ENCODE measurements around the gene FADS2.

FADS2 gene

DNA sequence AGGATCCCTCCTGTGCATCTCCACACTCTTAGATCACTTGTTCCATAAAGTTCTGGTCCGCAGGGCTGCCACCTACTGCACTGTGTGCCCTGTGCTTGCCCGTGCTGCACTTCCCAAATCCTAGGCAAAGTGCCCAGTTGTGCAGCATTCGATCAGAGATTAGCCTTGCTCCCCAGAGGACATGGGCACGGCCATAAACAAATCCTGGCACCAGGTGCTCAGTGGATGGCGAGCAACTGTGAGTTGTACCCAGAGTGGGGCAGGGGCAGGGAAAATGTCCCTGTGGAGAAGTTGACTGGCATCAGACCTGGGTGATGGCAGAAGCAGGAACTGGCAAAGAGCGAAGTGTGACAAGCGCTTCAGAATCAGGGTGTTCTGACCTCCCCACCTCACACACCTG, 4.7 kb downstream of the FADS2 start:
- DNase-seq, result no peak
- Histone ChIP-seq H3K9me3 (ENCODE audit: severe bottlenecking) (no peaks in the 10 kb centered on the region), H3K27ac (no peak overlapping the region), H3K4me3 (ENCODE audit: low read depth, low read length) (no peak overlapping the region), H3K36me3 (peaks cover 56% of the 10 kb centered on the region), H3K27me3 (ENCODE audit: insufficient read depth, low read depth, severe bottlenecking) (no peaks in the 10 kb centered on the region)
- TF ChIP-seq, protein P1, sequence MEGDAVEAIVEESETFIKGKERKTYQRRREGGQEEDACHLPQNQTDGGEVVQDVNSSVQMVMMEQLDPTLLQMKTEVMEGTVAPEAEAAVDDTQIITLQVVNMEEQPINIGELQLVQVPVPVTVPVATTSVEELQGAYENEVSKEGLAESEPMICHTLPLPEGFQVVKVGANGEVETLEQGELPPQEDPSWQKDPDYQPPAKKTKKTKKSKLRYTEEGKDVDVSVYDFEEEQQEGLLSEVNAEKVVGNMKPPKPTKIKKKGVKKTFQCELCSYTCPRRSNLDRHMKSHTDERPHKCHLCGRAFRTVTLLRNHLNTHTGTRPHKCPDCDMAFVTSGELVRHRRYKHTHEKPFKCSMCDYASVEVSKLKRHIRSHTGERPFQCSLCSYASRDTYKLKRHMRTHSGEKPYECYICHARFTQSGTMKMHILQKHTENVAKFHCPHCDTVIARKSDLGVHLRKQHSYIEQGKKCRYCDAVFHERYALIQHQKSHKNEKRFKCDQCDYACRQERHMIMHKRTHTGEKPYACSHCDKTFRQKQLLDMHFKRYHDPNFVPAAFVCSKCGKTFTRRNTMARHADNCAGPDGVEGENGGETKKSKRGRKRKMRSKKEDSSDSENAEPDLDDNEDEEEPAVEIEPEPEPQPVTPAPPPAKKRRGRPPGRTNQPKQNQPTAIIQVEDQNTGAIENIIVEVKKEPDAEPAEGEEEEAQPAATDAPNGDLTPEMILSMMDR (IDR thresholded peaks at IDR 0.05; ENCODE audit: low read depth, low read length), result no peak

DNA sequence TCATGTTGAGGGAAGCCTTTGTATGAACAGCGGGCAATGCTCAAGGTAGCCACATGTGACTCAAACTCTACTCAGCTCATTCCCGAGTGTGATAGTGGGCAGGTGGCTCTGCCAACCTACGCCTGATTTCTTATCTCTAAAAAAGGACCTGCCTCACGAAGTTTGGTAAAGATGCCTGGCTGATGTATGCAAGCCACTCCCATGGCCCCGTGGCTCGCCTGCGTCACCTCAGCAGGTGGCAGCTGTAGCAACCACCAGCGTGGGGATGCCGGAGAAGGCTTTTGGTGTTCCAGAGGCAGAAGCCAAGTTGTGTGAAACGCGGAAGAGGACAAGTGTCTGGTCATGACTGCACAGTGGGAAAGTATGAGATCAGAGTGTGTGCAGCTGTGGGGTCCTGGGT, 5.4 kb downstream of the FADS2 start:
- no peak overlapping the region for H3K27ac ChIP-seq
- DNase-seq, result no peak
- TF ChIP-seq, protein P1 (IDR thresholded peaks at IDR 0.05; ENCODE audit: low read depth, low read length), result no peak
- H3K9me3 ChIP-seq (ENCODE audit: severe bottlenecking), result no peaks in the 10 kb centered on the region
- H3K36me3 ChIP-seq, result peaks cover 58% of the 10 kb centered on the region
- no peak overlapping the region for H3K4me3 ChIP-seq (ENCODE audit: low read depth, low read length)
- H3K27me3 ChIP-seq (ENCODE audit: insufficient read depth, low read depth, severe bottlenecking), result no peaks in the 10 kb centered on the region

DNA sequence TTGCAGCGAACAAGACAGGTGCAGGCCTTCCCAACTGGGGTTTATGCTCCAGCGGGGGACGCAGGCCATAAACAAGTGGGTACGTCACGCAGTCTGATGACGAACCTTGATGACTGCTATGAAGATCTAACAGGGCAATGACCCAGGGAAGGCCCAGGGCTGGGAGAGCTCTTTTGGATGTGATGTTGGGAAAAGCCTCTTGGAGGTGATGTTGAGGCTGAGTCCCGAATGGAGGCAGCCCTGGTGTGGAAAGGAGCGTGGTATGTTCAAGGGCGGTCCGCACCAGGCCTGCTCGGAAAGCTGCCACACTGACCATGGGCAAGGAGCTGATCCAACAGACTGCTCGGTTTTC, 5.8 kb downstream of the FADS2 start:
- H3K36me3 ChIP-seq, result peaks cover 58% of the 10 kb centered on the region
- TF ChIP-seq, protein P1 (IDR thresholded peaks at IDR 0.05; ENCODE audit: low read depth, low read length), result 0 out of 2 replicates have a peak, but pooled peaks have one; percentile 2
- no peaks in the 10 kb centered on the region for H3K9me3 ChIP-seq (ENCODE audit: severe bottlenecking)
- no peaks in the 10 kb centered on the region for H3K27me3 ChIP-seq (ENCODE audit: insufficient read depth, low read depth, severe bottlenecking)
- H3K4me3 ChIP-seq (ENCODE audit: low read depth, low read length), result no peak overlapping the region
- no peak overlapping the region for H3K27ac ChIP-seq
- no peak for DNase-seq

DNA sequence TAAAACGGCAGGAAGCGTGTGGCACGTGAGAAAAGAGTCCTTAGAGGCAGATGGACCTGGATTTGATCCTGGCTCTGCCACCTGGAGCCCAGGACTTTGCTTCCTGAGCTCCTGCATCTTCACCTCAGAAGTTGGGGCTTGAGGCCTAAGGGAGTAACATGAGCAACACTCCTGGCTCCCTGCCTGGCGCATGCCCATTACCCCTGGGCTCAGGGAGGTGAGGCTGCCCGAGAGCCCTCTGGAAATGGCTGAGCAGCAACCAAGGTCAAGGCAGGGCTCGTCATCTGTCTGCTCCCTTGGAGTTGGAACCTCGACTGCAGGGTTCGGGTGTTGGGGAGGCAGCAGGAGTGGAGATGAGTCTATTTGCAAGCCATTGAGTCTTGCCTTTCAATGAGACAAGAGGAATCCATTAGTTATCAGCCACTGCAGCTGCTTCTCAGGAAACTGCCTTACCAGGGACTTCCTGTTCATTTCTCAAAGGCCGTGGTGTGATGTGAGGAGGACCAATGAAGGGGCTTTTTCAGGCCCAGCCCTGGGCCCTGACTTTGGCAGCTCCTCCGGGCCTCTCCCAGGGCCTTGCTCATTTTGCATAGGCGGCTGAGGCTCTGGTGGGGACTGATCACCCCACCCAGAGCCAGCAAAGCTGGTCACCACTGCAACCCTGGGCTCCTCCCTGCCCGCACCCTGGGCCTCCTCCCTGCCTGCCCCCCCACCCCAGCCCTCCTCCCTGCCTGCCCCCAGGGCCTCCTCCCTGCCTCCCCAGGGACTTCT, 6.4 kb downstream of the FADS2 start:
- TF ChIP-seq, protein P1 (IDR thresholded peaks at IDR 0.05; ENCODE audit: low read depth, low read length), result no peak
- peaks cover 60% of the 10 kb centered on the region for H3K36me3 ChIP-seq
- DNase-seq, result no peak
- no peak overlapping the region; the same call in 1 of the 2 replicates for H3K27ac ChIP-seq
- H3K4me3 ChIP-seq (ENCODE audit: low read depth, low read length), result no peak overlapping the region
- no peaks in the 10 kb centered on the region for H3K27me3 ChIP-seq (ENCODE audit: insufficient read depth, low read depth, severe bottlenecking)
- H3K9me3 ChIP-seq (ENCODE audit: severe bottlenecking), result no peaks in the 10 kb centered on the region

DNA sequence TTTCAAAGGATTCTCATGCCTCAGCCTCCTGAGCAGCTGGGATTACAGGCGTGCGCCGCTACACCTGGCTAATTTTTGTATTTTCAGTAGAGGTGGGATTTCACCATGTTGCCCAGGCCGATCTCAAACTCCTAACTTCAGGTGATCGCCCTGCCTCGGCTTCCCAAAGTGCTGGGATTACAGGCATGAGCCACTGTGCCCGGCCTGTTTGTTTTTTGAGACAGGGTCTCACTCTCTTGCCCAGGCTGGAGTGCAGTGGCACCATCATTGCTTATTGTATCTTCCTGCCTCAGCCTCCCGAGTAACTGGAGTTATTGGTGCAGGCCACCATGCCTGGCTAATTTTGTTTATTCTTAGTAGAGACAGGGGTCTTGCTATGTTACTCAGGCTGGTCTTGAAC, 8.1 kb downstream of the FADS2 start:
- Histone ChIP-seq H3K4me3 (ENCODE audit: low read depth, low read length) (no peak overlapping the region), H3K27ac (no peak overlapping the region), H3K27me3 (ENCODE audit: insufficient read depth, low read depth, severe bottlenecking) (no peaks in the 10 kb centered on the region), H3K36me3 (peaks cover 69% of the 10 kb centered on the region), H3K9me3 (ENCODE audit: severe bottlenecking) (no peaks in the 10 kb centered on the region)
- TF ChIP-seq, protein P1 (IDR thresholded peaks at IDR 0.05; ENCODE audit: low read depth, low read length), result no peak
- no peak for DNase-seq

All from WERI-Rb-1 (cell line).